ENCODE results near the gene TCP11X2. TPM values are rescaled to one million over a fixed set of nuclear protein-coding genes. Genes with fewer than 3 reads are reported as not detected.
"Not testable (repeated sequence)": the region's sequence is repeated elsewhere in the genome, so short reads cannot be mapped to it uniquely, and the experiment has no call there.

The TCP11X2 gene
- polyA plus RNA-seq, 1 donor (not counting 4 experiments of a cell fraction or from before 2014, with no cell fraction given), result not detected

- H3K27me3 ChIP-seq (ENCODE audit: control insufficient read depth, extremely low read depth, insufficient read depth, low read length), result no peaks in the 10 kb centered on the region
- no peaks in the 10 kb centered on the region for H3K9me1 ChIP-seq (ENCODE audit: control insufficient read depth, extremely low read depth, insufficient read depth, low read length)
- no peak overlapping the region for H3K4me3 ChIP-seq (ENCODE audit: control insufficient read depth in 2 of 3, extremely low read depth in 1 of 3, insufficient read depth in 2 of 3, low read depth in 1 of 3, low read length in 3 of 3)
- H3K4me2 ChIP-seq (ENCODE audit: control insufficient read depth, extremely low read depth, insufficient read depth, low read depth, low read length), result no peak overlapping the region
- dilution Hi-C loops (cut with MboI; ENCODE audit: extremely low pct_ligation_motif_present, low sequenced_read_pairs), result no loop called here
- FAIRE-seq (no peak), DNase-seq (ENCODE audit: low read depth, low spot score) (no peak)
- no peak overlapping the region for H2AFZ ChIP-seq (ENCODE audit: control insufficient read depth, low read length)
- TF ChIP-seq EZH2 (IDR thresholded peaks at IDR 0.05; ENCODE audit: low read length) (no peak), CTCF (optimal IDR thresholded peaks at IDR 0.05 in 1 of 3, IDR thresholded peaks at IDR 0.05 in 1 of 3, conservative IDR thresholded peaks at IDR 0.05 in 1 of 3; ENCODE audit: extremely low read depth in 1 of 3, insufficient read depth in 2 of 3, low read length in 3 of 3) (no peak)
- no peaks in the 10 kb centered on the region for H3K36me3 ChIP-seq (ENCODE audit: control insufficient read depth in 2 of 2, extremely low read depth in 1 of 2, insufficient read depth in 2 of 2, low read length in 2 of 2)
- H4K20me1 ChIP-seq (ENCODE audit: control insufficient read depth, extremely low read depth, insufficient read depth, low read length), result no peaks in the 10 kb centered on the region
- H3K9me3 ChIP-seq (ENCODE audit: control insufficient read depth, low read depth, low read length), result no peaks in the 10 kb centered on the region
- H3K79me2 ChIP-seq (ENCODE audit: control insufficient read depth, insufficient read depth, low read length), result no peaks in the 10 kb centered on the region
- no peak overlapping the region for H3K9ac ChIP-seq (ENCODE audit: control insufficient read depth, extremely low read depth, insufficient read depth, low read length)
- H3K27ac ChIP-seq (ENCODE audit: control insufficient read depth, insufficient read depth, low read length), result no peak overlapping the region
- no peaks in the 10 kb centered on the region for H3K4me1 ChIP-seq (ENCODE audit: control insufficient read depth, extremely low read depth, insufficient read depth, low read length)
Observed at GRCh38 chrX:102498732-102499131, 27.1 kb upstream of the TCP11X2 start.

GRCh38 chrX:102491766-102492165, 20.2 kb upstream of the TCP11X2 start:
- Histone ChIP-seq H3K4me1 (ENCODE audit: control insufficient read depth, extremely low read depth, insufficient read depth, low read length) (no peaks in the 10 kb centered on the region), H3K27me3 (ENCODE audit: control insufficient read depth, extremely low read depth, insufficient read depth, low read length) (no peaks in the 10 kb centered on the region), H3K27ac (ENCODE audit: control insufficient read depth, insufficient read depth, low read length) (no peak overlapping the region), H3K36me3 (ENCODE audit: control insufficient read depth in 2 of 2, extremely low read depth in 1 of 2, insufficient read depth in 2 of 2, low read length in 2 of 2) (no peaks in the 10 kb centered on the region), H3K79me2 (ENCODE audit: control insufficient read depth, insufficient read depth, low read length) (no peaks in the 10 kb centered on the region), H3K9ac (ENCODE audit: control insufficient read depth, extremely low read depth, insufficient read depth, low read length) (no peak overlapping the region), H3K9me1 (ENCODE audit: control insufficient read depth, extremely low read depth, insufficient read depth, low read length) (no peaks in the 10 kb centered on the region), H3K4me2 (ENCODE audit: control insufficient read depth, extremely low read depth, insufficient read depth, low read depth, low read length) (no peak overlapping the region), H4K20me1 (ENCODE audit: control insufficient read depth, extremely low read depth, insufficient read depth, low read length) (no peaks in the 10 kb centered on the region), H2AFZ (ENCODE audit: control insufficient read depth, low read length) (no peak overlapping the region), H3K9me3 (ENCODE audit: control insufficient read depth, low read depth, low read length) (no peaks in the 10 kb centered on the region), H3K4me3 (ENCODE audit: control insufficient read depth in 2 of 3, extremely low read depth in 1 of 3, insufficient read depth in 2 of 3, low read depth in 1 of 3, low read length in 3 of 3) (no peak overlapping the region)
- no peak for DNase-seq (ENCODE audit: low read depth, low spot score)
- dilution Hi-C loops (cut with MboI; ENCODE audit: extremely low pct_ligation_motif_present, low sequenced_read_pairs), result no loop called here
- FAIRE-seq, result no peak
- TF ChIP-seq EZH2 (IDR thresholded peaks at IDR 0.05; ENCODE audit: low read length), result no peak

- H2AFZ ChIP-seq (ENCODE audit: control insufficient read depth, low read length); H3K27me3 ChIP-seq (ENCODE audit: control insufficient read depth, extremely low read depth, insufficient read depth, low read length); dilution Hi-C loops (cut with MboI; ENCODE audit: extremely low pct_ligation_motif_present, low sequenced_read_pairs); H3K4me3 ChIP-seq (ENCODE audit: control insufficient read depth in 2 of 3, extremely low read depth in 1 of 3, insufficient read depth in 2 of 3, low read depth in 1 of 3, low read length in 3 of 3); H3K9me3 ChIP-seq (ENCODE audit: control insufficient read depth, low read depth, low read length); H4K20me1 ChIP-seq (ENCODE audit: control insufficient read depth, extremely low read depth, insufficient read depth, low read length); DNase-seq (ENCODE audit: low read depth, low spot score); H3K4me1 ChIP-seq (ENCODE audit: control insufficient read depth, extremely low read depth, insufficient read depth, low read length); H3K79me2 ChIP-seq (ENCODE audit: control insufficient read depth, insufficient read depth, low read length); H3K27ac ChIP-seq (ENCODE audit: control insufficient read depth, insufficient read depth, low read length); FAIRE-seq; H3K9me1 ChIP-seq (ENCODE audit: control insufficient read depth, extremely low read depth, insufficient read depth, low read length); H3K9ac ChIP-seq (ENCODE audit: control insufficient read depth, extremely low read depth, insufficient read depth, low read length); H3K36me3 ChIP-seq (ENCODE audit: control insufficient read depth in 2 of 2, extremely low read depth in 1 of 2, insufficient read depth in 2 of 2, low read length in 2 of 2); H3K4me2 ChIP-seq (ENCODE audit: control insufficient read depth, extremely low read depth, insufficient read depth, low read depth, low read length): not testable (repeated sequence)
Observed at GRCh38 chrX:102478765-102479164, 7.2 kb upstream of the TCP11X2 start.

GRCh38 chrX:102470215-102470614, 1.4 kb downstream of the TCP11X2 start:
- H3K27me3 ChIP-seq (ENCODE audit: control insufficient read depth, extremely low read depth, insufficient read depth, low read length); H3K36me3 ChIP-seq (ENCODE audit: control insufficient read depth in 2 of 2, extremely low read depth in 1 of 2, insufficient read depth in 2 of 2, low read length in 2 of 2); H3K4me3 ChIP-seq (ENCODE audit: control insufficient read depth in 2 of 3, extremely low read depth in 1 of 3, insufficient read depth in 2 of 3, low read depth in 1 of 3, low read length in 3 of 3); H3K79me2 ChIP-seq (ENCODE audit: control insufficient read depth, insufficient read depth, low read length); H3K9me3 ChIP-seq (ENCODE audit: control insufficient read depth, low read depth, low read length); dilution Hi-C loops (cut with MboI; ENCODE audit: extremely low pct_ligation_motif_present, low sequenced_read_pairs); H4K20me1 ChIP-seq (ENCODE audit: control insufficient read depth, extremely low read depth, insufficient read depth, low read length); H3K4me2 ChIP-seq (ENCODE audit: control insufficient read depth, extremely low read depth, insufficient read depth, low read depth, low read length); DNase-seq (ENCODE audit: low read depth, low spot score); H3K9ac ChIP-seq (ENCODE audit: control insufficient read depth, extremely low read depth, insufficient read depth, low read length); H2AFZ ChIP-seq (ENCODE audit: control insufficient read depth, low read length); H3K27ac ChIP-seq (ENCODE audit: control insufficient read depth, insufficient read depth, low read length); H3K9me1 ChIP-seq (ENCODE audit: control insufficient read depth, extremely low read depth, insufficient read depth, low read length); H3K4me1 ChIP-seq (ENCODE audit: control insufficient read depth, extremely low read depth, insufficient read depth, low read length): not testable (repeated sequence)
- FAIRE-seq, result peak; percentile 36

All from keratinocyte (primary cell).